HG02840 (cell line): ENCODE results near the gene DUSP16.
"Not testable (repeated sequence)": the region's sequence is repeated elsewhere in the genome, so short reads cannot be mapped to it uniquely, and the experiment has no call there.

Experiments used
- ATAC-seq: cut with Tn5 transposase; IDR thresholded peaks from one replicate; pipeline ENCODE4 v1.9.1; 2021; ENCODE audit warnings: mild to moderate bottlenecking, moderate library complexity, moderate number of reproducible peaks; ENCODE audit not compliant: unreplicated experiment, low FRiP score

DUSP16 gene

GRCh38 chr12:12585115-12585863, 22.6 kb upstream of the DUSP16 start:
- no peak for ATAC-seq

- no peak for ATAC-seq
These were observed 21.0 kb upstream of the DUSP16 start for GRCh38 chr12:12583510-12584178.

- ATAC-seq, result peak; percentile 85
These were observed 20.2 kb upstream of the DUSP16 start for GRCh38 chr12:12582895-12583303.

GRCh38 chr12:12582193-12582881, 19.7 kb upstream of the DUSP16 start:
- peak; percentile 27 for ATAC-seq

- not testable (repeated sequence) for ATAC-seq
These were observed 18.1 kb upstream of the DUSP16 start for GRCh38 chr12:12580716-12581115.

GRCh38 chr12:12577786-12578185, 15.1 kb upstream of the DUSP16 start:
- no peak for ATAC-seq

- no peak for ATAC-seq
These were observed 10.0 kb upstream of the DUSP16 start for GRCh38 chr12:12572659-12573058.

GRCh38 chr12:12565971-12566370, 3.3 kb upstream of the DUSP16 start:
- not testable (repeated sequence) for ATAC-seq

- no peak for ATAC-seq
These were observed 2.2 kb upstream of the DUSP16 start for GRCh38 chr12:12564911-12565310.

GRCh38 chr12:12563290-12563928, 746 bp upstream of the DUSP16 start:
- ATAC-seq, result no peak

- ATAC-seq, result no peak
These were observed 613 bp downstream of the DUSP16 start for GRCh38 chr12:12562016-12562483.

GRCh38 chr12:12561371-12562015, 1.2 kb downstream of the DUSP16 start:
- no peak for ATAC-seq

GRCh38 chr12:12560587-12561370, 1.9 kb downstream of the DUSP16 start:
- ATAC-seq, result no peak

- ATAC-seq, result no peak
These were observed 2.9 kb downstream of the DUSP16 start for GRCh38 chr12:12559719-12560296.

- ATAC-seq, result no peak
These were observed 4.4 kb downstream of the DUSP16 start for GRCh38 chr12:12558291-12558690.

- ATAC-seq, result no peak
These were observed 4.9 kb downstream of the DUSP16 start for GRCh38 chr12:12557733-12558132.

- ATAC-seq, result no peak
These were observed 7.0 kb downstream of the DUSP16 start for GRCh38 chr12:12555656-12556055.

- no peak for ATAC-seq
These were observed 9.4 kb downstream of the DUSP16 start for GRCh38 chr12:12553208-12553785.

GRCh38 chr12:12551115-12551514, 11.5 kb downstream of the DUSP16 start:
- no peak for ATAC-seq
